ENCODE data around the gene RIT2.
A peak's percentile ranks its signal among the peaks of the same experiment; 100 is the strongest.

The RIT2 gene

DNA sequence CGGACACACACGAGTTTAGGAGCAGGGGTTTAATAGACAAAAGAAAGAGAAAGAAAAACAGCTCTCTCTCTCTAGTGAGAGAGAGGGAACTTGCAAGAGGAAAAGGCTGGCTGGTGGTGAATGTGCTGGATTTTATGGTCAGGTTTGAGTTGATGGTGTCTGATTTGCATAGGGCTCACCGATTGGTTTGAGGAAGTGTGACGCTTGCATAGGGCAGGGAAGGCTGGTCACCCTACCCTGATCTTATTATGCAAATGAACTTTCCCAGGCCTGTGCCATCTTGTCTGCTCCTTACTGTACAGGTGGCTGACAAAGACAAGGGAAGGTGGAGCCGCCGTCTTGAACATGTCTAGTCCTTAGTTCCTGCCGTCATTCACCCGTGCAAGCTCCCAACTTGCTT, 408.9 kb downstream of the RIT2 start (continued):
- no peak for TF ChIP-seq ZNF76 (tag by site-specific recombination; IDR thresholded peaks at IDR 0.05; ENCODE audit: borderline replicate concordance, low read depth)
- TF ChIP-seq, protein P1, sequence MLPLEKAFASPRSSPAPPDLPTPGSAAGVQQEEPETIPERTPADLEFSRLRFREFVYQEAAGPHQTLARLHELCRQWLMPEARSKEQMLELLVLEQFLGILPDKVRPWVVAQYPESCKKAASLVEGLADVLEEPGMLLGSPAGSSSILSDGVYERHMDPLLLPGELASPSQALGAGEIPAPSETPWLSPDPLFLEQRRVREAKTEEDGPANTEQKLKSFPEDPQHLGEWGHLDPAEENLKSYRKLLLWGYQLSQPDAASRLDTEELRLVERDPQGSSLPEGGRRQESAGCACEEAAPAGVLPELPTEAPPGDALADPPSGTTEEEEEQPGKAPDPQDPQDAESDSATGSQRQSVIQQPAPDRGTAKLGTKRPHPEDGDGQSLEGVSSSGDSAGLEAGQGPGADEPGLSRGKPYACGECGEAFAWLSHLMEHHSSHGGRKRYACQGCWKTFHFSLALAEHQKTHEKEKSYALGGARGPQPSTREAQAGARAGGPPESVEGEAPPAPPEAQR (tag by site-specific recombination; IDR thresholded peaks at IDR 0.05) = no peak
- no peak for TF ChIP-seq ZNF280C (tag by site-specific recombination; IDR thresholded peaks at IDR 0.05)
- TF ChIP-seq ELK4 (IDR thresholded peaks at IDR 0.05; ENCODE audit: borderline replicate concordance, low read depth, low read length) = no peak

DNA sequence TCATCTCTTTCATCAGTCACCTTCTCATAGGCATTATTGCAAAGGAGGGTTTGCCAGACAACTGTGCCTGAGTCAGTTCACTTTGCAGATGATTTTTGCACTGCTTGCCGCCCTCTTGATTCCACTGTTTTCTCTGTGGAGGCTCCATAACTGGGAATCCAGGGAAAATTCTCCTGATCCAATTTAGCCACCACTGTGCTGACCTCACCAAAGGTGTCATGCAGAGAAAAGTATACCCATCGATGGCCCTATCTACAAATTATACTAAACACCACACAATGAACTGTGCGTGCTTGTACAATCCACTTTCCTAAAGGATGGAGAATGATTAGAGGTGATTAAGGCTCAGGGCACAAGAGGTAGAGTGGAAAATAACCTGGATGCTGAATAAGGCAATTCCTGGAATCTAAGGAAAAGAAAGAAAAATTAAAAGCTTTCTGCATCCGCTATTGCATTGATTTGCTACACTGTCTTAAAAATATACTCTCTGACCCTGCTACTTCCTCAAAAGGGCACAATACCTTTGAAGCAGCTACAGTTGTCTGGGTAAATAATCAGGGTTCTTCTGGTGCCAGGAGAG, 409.4 kb downstream of the RIT2 start:
- CTCF ChIA-PET = no interaction called here
- POLR2A ChIA-PET = no interaction called here

More for the DNA sequence above, 409.4 kb downstream of the RIT2 start:
- no peaks in the 10 kb centered on the region for H3K9me3 ChIP-seq (ENCODE audit: control insufficient read depth, insufficient read depth, low read depth, low read length)
- TF ChIP-seq ZNF677 (tag by site-specific recombination; IDR thresholded peaks at IDR 0.05) = no peak
- TF ChIP-seq ZSCAN23 (tag by site-specific recombination; IDR thresholded peaks at IDR 0.05) = no peak
- TF ChIP-seq ZFHX2 (tag by site-specific recombination; conservative IDR thresholded peaks at IDR 0.05) = no peak
- no peaks in the 10 kb centered on the region for H3K36me3 ChIP-seq (ENCODE audit: control insufficient read depth in 2 of 2, insufficient read depth in 1 of 2, low read length in 2 of 2)
- H3K4me1 ChIP-seq (ENCODE audit: control insufficient read depth, insufficient read depth, low read length) = peaks cover 5% of the 10 kb centered on the region
- peak overlapping the region; percentile 56 for H3K27ac ChIP-seq (ENCODE audit: extremely low read depth, low read depth, low read length)
- H3K4me3 ChIP-seq (ENCODE audit: low read depth, low read length) = no peak overlapping the region
